Loucy (cell line): ENCODE measurements around the gene SERGEF.

ENCODE experiments used
- H2AFZ ChIP-seq: fragments of 200-600 bp; sonication (generic); 2 replicates; pipeline ENCODE4 v1.6.0; 2016; ENCODE audit warnings: antibody characterized with exemption, mild to moderate bottlenecking, low read length, moderate library complexity
- H3F3A ChIP-seq: fragments of 200-600 bp; 2 replicates; pipeline ENCODE4 v1.6.0; 2016; ENCODE audit warnings: antibody characterized with exemption, low read depth, mild to moderate bottlenecking
- H3K27me3 ChIP-seq: fragments of 200-600 bp; sonication (generic); 2 replicates; pipeline ENCODE4 v1.6.1; 2014; ENCODE audit warnings: low read length, mild to moderate bottlenecking; ENCODE audit not compliant: insufficient read depth, poor library complexity, severe bottlenecking
- H3K36me3 ChIP-seq: fragments of 200-600 bp; sonication (generic); 2 replicates; pipeline ENCODE4 v1.6.1; 2016; ENCODE audit warnings: low read length; ENCODE audit not compliant: insufficient read depth
- H3K4me1 ChIP-seq: fragments of 200-600 bp; sonication (generic); 2 replicates; pipeline ENCODE4 v1.5.1; 2014; ENCODE audit warnings: low read length, mild to moderate bottlenecking; ENCODE audit not compliant: insufficient read depth, poor library complexity, severe bottlenecking
- H3K4me2 ChIP-seq: fragments of 200-600 bp; sonication (generic); 2 replicates; pipeline ENCODE4 v1.6.0; 2014; ENCODE audit warnings: antibody characterized with exemption, low read length, low read depth, mild to moderate bottlenecking; ENCODE audit not compliant: poor library complexity, severe bottlenecking
- H3K4me3 ChIP-seq: fragments of 200-600 bp; sonication (generic); 2 replicates; pipeline ENCODE4 v1.5.1; 2014; ENCODE audit warnings: low read length, mild to moderate bottlenecking, mixed read lengths; ENCODE audit not compliant: poor library complexity, severe bottlenecking
- H3K79me2 ChIP-seq: fragments of 200-600 bp; sonication (generic); 2 replicates; pipeline ENCODE4 v1.6.1; 2014; ENCODE audit warnings: low read length; ENCODE audit not compliant: insufficient read depth
- H3K9ac ChIP-seq: fragments of 200-600 bp; sonication (generic); 2 replicates; pipeline ENCODE4 v1.6.0; 2014; ENCODE audit warnings: mild to moderate bottlenecking, low read depth, low read length, moderate library complexity; ENCODE audit not compliant: poor library complexity, severe bottlenecking
- H3K9me2 ChIP-seq: fragments of 200-600 bp; sonication (generic); replicated peaks from 2 replicates; pipeline ENCODE4 v1.6.1; 2016; ENCODE audit warnings: low read depth, low read length, mixed read lengths
- H3K9me3 ChIP-seq: fragments of 200-600 bp; sonication (generic); 2 replicates; pipeline ENCODE4 v1.6.1; 2014; ENCODE audit warnings: mild to moderate bottlenecking, antibody characterized with exemption, low read length, low read depth; ENCODE audit not compliant: insufficient read depth
- H4K20me1 ChIP-seq: fragments of 200-600 bp; sonication (generic); 2 replicates; pipeline ENCODE4 v1.6.0; 2014; ENCODE audit warnings: antibody characterized with exemption, low read length, mild to moderate bottlenecking; ENCODE audit not compliant: insufficient read depth, poor library complexity, severe bottlenecking
- CTCF ChIP-seq: fragments of 200-600 bp; sonication (generic); conservative IDR thresholded peaks from 2 replicates; pipeline ENCODE4 v1.5.1; 2014; ENCODE audit warnings: mild to moderate bottlenecking, antibody characterized with exemption, low read length
- EZH2phosphoT487 ChIP-seq: fragments of 200-600 bp; IDR thresholded peaks from 2 replicates; pipeline ENCODE4 v1.6.1; 2018; ENCODE audit warnings: antibody characterized with exemption, mild to moderate bottlenecking, moderate library complexity, borderline replicate concordance

The SERGEF gene

GRCh38 chr11:17748761-17749721 lies 263.8 kb downstream of the SERGEF start:
- Histone ChIP-seq H3K9me3 (no peaks in the 10 kb centered on the region), H3F3A (no peaks in the 10 kb centered on the region), H3K79me2 (no peaks in the 10 kb centered on the region), H3K9me2 (no peaks in the 10 kb centered on the region), H2AFZ (no peak overlapping the region), H3K27me3 (no peaks in the 10 kb centered on the region), H3K9ac (no peak overlapping the region), H3K36me3 (no peaks in the 10 kb centered on the region), H3K4me3 (no peak overlapping the region), H3K4me1 (no peaks in the 10 kb centered on the region), H3K4me2 (no peak overlapping the region), H4K20me1 (no peaks in the 10 kb centered on the region)
- TF ChIP-seq EZH2phosphoT487 (no peak), CTCF (no peak)

- no peak overlapping the region for H3K4me2 ChIP-seq
- H3K9ac ChIP-seq: no peak overlapping the region
- H3K9me2 ChIP-seq: no peaks in the 10 kb centered on the region
- no peak overlapping the region for H3K4me3 ChIP-seq
- TF ChIP-seq EZH2phosphoT487 (no peak), CTCF (no peak)
- H3K4me1 ChIP-seq: no peaks in the 10 kb centered on the region
- no peaks in the 10 kb centered on the region for H3F3A ChIP-seq
- H2AFZ ChIP-seq: no peak overlapping the region
- H4K20me1 ChIP-seq: no peaks in the 10 kb centered on the region
- H3K9me3 ChIP-seq: no peaks in the 10 kb centered on the region
- no peaks in the 10 kb centered on the region for H3K36me3 ChIP-seq
- H3K79me2 ChIP-seq: no peaks in the 10 kb centered on the region
- no peaks in the 10 kb centered on the region for H3K27me3 ChIP-seq
These were observed 264.8 kb downstream of the SERGEF start for GRCh38 chr11:17748044-17748443.

- Histone ChIP-seq H3K79me2 (no peaks in the 10 kb centered on the region), H3K9me3 (no peaks in the 10 kb centered on the region), H3K27me3 (no peaks in the 10 kb centered on the region), H3F3A (no peaks in the 10 kb centered on the region), H3K4me3 (no peak overlapping the region), H3K4me2 (no peak overlapping the region), H4K20me1 (no peaks in the 10 kb centered on the region), H2AFZ (no peak overlapping the region), H3K9ac (no peak overlapping the region), H3K4me1 (no peaks in the 10 kb centered on the region), H3K36me3 (no peaks in the 10 kb centered on the region), H3K9me2 (no peaks in the 10 kb centered on the region)
- TF ChIP-seq CTCF: no peak
- TF ChIP-seq EZH2phosphoT487: no peak
These were observed 265.5 kb downstream of the SERGEF start for GRCh38 chr11:17747131-17747955.
